Neural cell (in vitro differentiated cells): ENCODE results near the gene IL2. TPM values are rescaled to one million over a fixed set of nuclear protein-coding genes. Genes with fewer than 3 reads are reported as not detected.

ENCODE experiments used
- H2AFZ ChIP-seq: fragments of 200-600, 300-800 bp; sonication (generic), shearing (Covaris generic); 2 replicates; pipeline ENCODE4 v1.6.0; 2014; ENCODE audit warnings: low read depth, mild to moderate bottlenecking, antibody characterized with exemption, low read length, moderate library complexity
- H3F3A ChIP-seq: fragments of 200-600 bp; shearing (Covaris generic); 2 replicates; pipeline ENCODE4 v1.6.1; 2016; ENCODE audit warnings: mild to moderate bottlenecking, moderate library complexity, mixed read lengths, antibody characterized with exemption, low read length; ENCODE audit not compliant: insufficient read depth, poor library complexity, severe bottlenecking
- H3K27ac ChIP-seq: fragments of 200-600, 300-800 bp; sonication (generic), shearing (Covaris generic); 2 replicates; pipeline ENCODE4 v1.5.1; 2014; ENCODE audit warnings: mild to moderate bottlenecking, low read length, moderate library complexity
- H3K27me3 ChIP-seq: fragments of 300-800, 200-600 bp; sonication (generic), shearing (Covaris generic); 2 replicates; pipeline ENCODE4 v1.6.0; 2014; ENCODE audit warnings: mild to moderate bottlenecking, low read depth, low read length, moderate library complexity; ENCODE audit not compliant: insufficient read depth
- H3K36me3 ChIP-seq: fragments of 300-800, 200-600 bp; sonication (generic), shearing (Covaris generic); 2 replicates; pipeline ENCODE4 v1.5.1; 2014; ENCODE audit warnings: mild to moderate bottlenecking, antibody characterized with exemption, low read length, moderate library complexity; ENCODE audit not compliant: insufficient read depth
- H3K4me2 ChIP-seq: fragments of 300-800, 200-600 bp; sonication (generic), shearing (Covaris generic); 2 replicates; pipeline ENCODE4 v1.6.0; 2014; ENCODE audit warnings: mild to moderate bottlenecking, low read length
- H3K4me3 ChIP-seq: fragments of 300-800, 200-600 bp; sonication (generic), shearing (Covaris generic); 2 replicates; pipeline ENCODE4 v1.5.1; 2014; ENCODE audit warnings: mild to moderate bottlenecking, low read length, moderate library complexity
- H3K79me2 ChIP-seq: fragments of 200-600 bp; shearing (Covaris generic); replicated peaks from 2 replicates; pipeline ENCODE4 v1.6.0; 2014; ENCODE audit warnings: mild to moderate bottlenecking, low read length, moderate library complexity; ENCODE audit not compliant: insufficient read depth
- H3K9ac ChIP-seq: fragments of 300-800, 200-600 bp; sonication (generic), shearing (Covaris generic); 2 replicates; pipeline ENCODE4 v1.6.1; 2016; ENCODE audit warnings: mild to moderate bottlenecking, low read length, mixed read lengths
- H3K9me2 ChIP-seq: fragments of 200-600 bp; shearing (Covaris generic); 2 replicates; pipeline ENCODE4 v1.6.1; 2016; ENCODE audit warnings: mild to moderate bottlenecking, low read length, mixed read lengths; ENCODE audit not compliant: insufficient read depth
- H3K9me3 ChIP-seq: fragments of 200-600, 300-800 bp; sonication (generic), shearing (Covaris generic); 2 replicates; pipeline ENCODE4 v1.6.1; 2016; ENCODE audit warnings: mild to moderate bottlenecking, mixed run types, low read length, moderate library complexity, mixed read lengths
- H4K20me1 ChIP-seq: fragments of 200-600 bp; shearing (Covaris generic); 2 replicates; pipeline ENCODE4 v1.6.1; 2016; ENCODE audit warnings: mild to moderate bottlenecking, mixed run types; ENCODE audit not compliant: insufficient read depth
- EP300 ChIP-seq: fragments of 450-650 bp; conservative IDR thresholded peaks from 2 replicates; pipeline ENCODE4 v1.6.1; 2014; ENCODE audit warnings: antibody characterized with exemption, mild to moderate bottlenecking, moderate library complexity; ENCODE audit not compliant: poor library complexity, severe bottlenecking
- EZH2 ChIP-seq: fragments of 200-600, 300-800 bp; shearing (Covaris generic), sonication (generic); IDR thresholded peaks from 2 replicates; pipeline ENCODE4 v1.6.1; 2014; ENCODE audit warnings: antibody characterized with exemption, low read length, borderline replicate concordance, mild to moderate bottlenecking; ENCODE audit not compliant: insufficient read depth, poor library complexity, severe bottlenecking
- MXI1 ChIP-seq: fragments of 450-650 bp; conservative IDR thresholded peaks from 2 replicates; pipeline ENCODE4 v1.6.1; 2014; ENCODE audit warnings: antibody characterized with exemption, mild to moderate bottlenecking; ENCODE audit not compliant: poor library complexity, severe bottlenecking
- POLR2AphosphoS5 ChIP-seq: IDR thresholded peaks from 2 replicates; pipeline ENCODE4 v1.6.1; 2012
- RAD21 ChIP-seq: fragments of 450-650 bp; conservative IDR thresholded peaks from 2 replicates; pipeline ENCODE4 v1.6.1; 2014; ENCODE audit warnings: antibody characterized with exemption, mild to moderate bottlenecking, moderate library complexity
- SMC3 ChIP-seq: fragments of 450-650 bp; conservative IDR thresholded peaks from 2 replicates; pipeline ENCODE4 v1.6.1; 2014; ENCODE audit warnings: antibody characterized with exemption, mild to moderate bottlenecking, moderate library complexity; ENCODE audit not compliant: poor library complexity
- TAF1 ChIP-seq: IDR thresholded peaks from 2 replicates; pipeline ENCODE4 v1.6.1; 2012; ENCODE audit warnings: low read depth
- polyA plus RNA-seq: library from polyadenylated mRNA; depleted of rRNA; stranded (reverse); fragments of >200 nt; gene quantifications from 2 replicates; pipeline ENCODE4 v1.2.3, GENCODE V29; 2014
- TF ChIP-seq, protein P1 (sequence below): fragments of 450-650 bp; IDR thresholded peaks from 2 replicates; pipeline ENCODE4 v1.5.1; 2014; ENCODE audit warnings: antibody characterized with exemption, mild to moderate bottlenecking, moderate library complexity; ENCODE audit not compliant: poor library complexity, severe bottlenecking
- TF ChIP-seq, protein P2 (sequence below): IDR thresholded peaks from 2 replicates; pipeline ENCODE4 v1.6.1; 2012; ENCODE audit warnings: borderline replicate concordance

IL2 gene
- polyA plus RNA-seq, 1 donor from 2014 or later = not detected

DNA sequence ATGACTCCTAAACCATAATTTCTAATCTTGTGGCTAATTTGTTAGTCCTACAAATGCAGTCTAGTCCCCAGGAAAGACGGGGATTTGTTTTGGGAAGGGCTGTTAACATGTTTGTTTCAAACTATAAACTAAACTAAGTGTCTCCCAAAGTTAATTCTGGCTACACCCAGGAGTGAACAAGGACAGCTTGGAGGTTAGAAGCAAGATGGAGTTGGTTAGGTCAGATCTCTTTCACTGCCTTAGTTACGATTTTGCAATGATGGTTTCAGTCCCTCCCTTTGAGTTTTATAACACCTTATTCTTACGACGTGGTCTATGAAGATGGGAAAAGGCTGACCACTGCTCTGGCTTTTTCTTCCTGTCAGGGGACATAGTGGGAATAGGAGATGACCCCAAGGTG is 27.0 kb upstream of the IL2 start:
- H3K9ac ChIP-seq = no peak overlapping the region
- H4K20me1 ChIP-seq = no peaks in the 10 kb centered on the region
- no peaks in the 10 kb centered on the region for H3K9me2 ChIP-seq
- H3K79me2 ChIP-seq = no peaks in the 10 kb centered on the region
- H3K27ac ChIP-seq = no peak overlapping the region
- H2AFZ ChIP-seq = no peak overlapping the region
- H3K36me3 ChIP-seq = no peaks in the 10 kb centered on the region
- H3K4me2 ChIP-seq = no peak overlapping the region
- no peaks in the 10 kb centered on the region for H3K27me3 ChIP-seq
- no peaks in the 10 kb centered on the region for H3F3A ChIP-seq
- H3K9me3 ChIP-seq = no peaks in the 10 kb centered on the region
- no peak overlapping the region for H3K4me3 ChIP-seq
- TF ChIP-seq TAF1 = no peak
- no peak for TF ChIP-seq POLR2AphosphoS5
- TF ChIP-seq, protein P1, sequence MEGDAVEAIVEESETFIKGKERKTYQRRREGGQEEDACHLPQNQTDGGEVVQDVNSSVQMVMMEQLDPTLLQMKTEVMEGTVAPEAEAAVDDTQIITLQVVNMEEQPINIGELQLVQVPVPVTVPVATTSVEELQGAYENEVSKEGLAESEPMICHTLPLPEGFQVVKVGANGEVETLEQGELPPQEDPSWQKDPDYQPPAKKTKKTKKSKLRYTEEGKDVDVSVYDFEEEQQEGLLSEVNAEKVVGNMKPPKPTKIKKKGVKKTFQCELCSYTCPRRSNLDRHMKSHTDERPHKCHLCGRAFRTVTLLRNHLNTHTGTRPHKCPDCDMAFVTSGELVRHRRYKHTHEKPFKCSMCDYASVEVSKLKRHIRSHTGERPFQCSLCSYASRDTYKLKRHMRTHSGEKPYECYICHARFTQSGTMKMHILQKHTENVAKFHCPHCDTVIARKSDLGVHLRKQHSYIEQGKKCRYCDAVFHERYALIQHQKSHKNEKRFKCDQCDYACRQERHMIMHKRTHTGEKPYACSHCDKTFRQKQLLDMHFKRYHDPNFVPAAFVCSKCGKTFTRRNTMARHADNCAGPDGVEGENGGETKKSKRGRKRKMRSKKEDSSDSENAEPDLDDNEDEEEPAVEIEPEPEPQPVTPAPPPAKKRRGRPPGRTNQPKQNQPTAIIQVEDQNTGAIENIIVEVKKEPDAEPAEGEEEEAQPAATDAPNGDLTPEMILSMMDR = no peak
- TF ChIP-seq, protein P2, sequence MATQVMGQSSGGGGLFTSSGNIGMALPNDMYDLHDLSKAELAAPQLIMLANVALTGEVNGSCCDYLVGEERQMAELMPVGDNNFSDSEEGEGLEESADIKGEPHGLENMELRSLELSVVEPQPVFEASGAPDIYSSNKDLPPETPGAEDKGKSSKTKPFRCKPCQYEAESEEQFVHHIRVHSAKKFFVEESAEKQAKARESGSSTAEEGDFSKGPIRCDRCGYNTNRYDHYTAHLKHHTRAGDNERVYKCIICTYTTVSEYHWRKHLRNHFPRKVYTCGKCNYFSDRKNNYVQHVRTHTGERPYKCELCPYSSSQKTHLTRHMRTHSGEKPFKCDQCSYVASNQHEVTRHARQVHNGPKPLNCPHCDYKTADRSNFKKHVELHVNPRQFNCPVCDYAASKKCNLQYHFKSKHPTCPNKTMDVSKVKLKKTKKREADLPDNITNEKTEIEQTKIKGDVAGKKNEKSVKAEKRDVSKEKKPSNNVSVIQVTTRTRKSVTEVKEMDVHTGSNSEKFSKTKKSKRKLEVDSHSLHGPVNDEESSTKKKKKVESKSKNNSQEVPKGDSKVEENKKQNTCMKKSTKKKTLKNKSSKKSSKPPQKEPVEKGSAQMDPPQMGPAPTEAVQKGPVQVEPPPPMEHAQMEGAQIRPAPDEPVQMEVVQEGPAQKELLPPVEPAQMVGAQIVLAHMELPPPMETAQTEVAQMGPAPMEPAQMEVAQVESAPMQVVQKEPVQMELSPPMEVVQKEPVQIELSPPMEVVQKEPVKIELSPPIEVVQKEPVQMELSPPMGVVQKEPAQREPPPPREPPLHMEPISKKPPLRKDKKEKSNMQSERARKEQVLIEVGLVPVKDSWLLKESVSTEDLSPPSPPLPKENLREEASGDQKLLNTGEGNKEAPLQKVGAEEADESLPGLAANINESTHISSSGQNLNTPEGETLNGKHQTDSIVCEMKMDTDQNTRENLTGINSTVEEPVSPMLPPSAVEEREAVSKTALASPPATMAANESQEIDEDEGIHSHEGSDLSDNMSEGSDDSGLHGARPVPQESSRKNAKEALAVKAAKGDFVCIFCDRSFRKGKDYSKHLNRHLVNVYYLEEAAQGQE = no peak
- no peak for TF ChIP-seq EZH2
- TF ChIP-seq MXI1 = no peak
- no peak for TF ChIP-seq RAD21
- TF ChIP-seq EP300 = no peak

DNA sequence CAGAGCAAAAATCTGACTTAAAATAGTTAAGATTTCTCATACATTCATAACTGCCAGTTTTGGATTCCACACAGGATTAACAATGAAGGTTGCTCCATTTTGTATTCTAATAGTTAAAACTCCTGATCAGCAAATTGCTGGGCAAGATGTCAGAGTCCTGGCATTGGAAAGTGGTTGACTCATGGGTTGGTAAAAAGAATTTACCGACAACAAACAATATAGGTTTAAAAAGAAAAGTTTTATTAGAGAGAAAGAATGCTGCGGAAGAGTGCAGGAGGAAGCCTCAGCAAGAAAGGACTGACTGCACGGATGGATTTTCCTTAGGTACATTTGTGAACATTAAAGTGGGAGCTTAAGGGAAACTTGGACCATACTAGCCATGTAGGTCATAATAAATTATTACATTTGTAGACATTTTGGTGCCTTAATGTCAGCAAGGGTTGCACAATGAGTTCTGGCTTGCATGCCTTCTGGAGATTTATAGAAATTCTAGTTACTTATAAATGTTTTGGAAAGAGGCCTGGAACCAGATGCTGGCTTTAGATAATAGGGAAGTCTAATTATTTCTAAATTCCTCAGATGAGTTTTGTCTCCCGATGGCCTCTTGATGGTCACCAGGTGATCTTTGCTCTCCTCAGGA is 25.4 kb upstream of the IL2 start:
- Histone ChIP-seq H3K9ac (no peak overlapping the region), H3K9me3 (no peaks in the 10 kb centered on the region), H4K20me1 (no peaks in the 10 kb centered on the region), H3K79me2 (no peaks in the 10 kb centered on the region), H3K4me3 (no peak overlapping the region), H3K27ac (no peak overlapping the region), H3K4me2 (no peak overlapping the region), H3K9me2 (no peaks in the 10 kb centered on the region), H3F3A (no peaks in the 10 kb centered on the region), H3K36me3 (no peaks in the 10 kb centered on the region), H3K27me3 (no peaks in the 10 kb centered on the region), H2AFZ (no peak overlapping the region)
- TF ChIP-seq EZH2 = no peak
- TF ChIP-seq, protein P1 = no peak
- no peak for TF ChIP-seq MXI1
- TF ChIP-seq RAD21 = no peak
- no peak for TF ChIP-seq SMC3
- TF ChIP-seq, protein P2 = no peak
- no peak for TF ChIP-seq EP300
- TF ChIP-seq POLR2AphosphoS5 = no peak
- no peak for TF ChIP-seq TAF1
